Sigmoid colon (tissue), 7 donors: ENCODE measurements around the gene TRAF2. TPM values are rescaled to one million over a fixed set of nuclear protein-coding genes. Genes with fewer than 3 reads are reported as not detected.
A peak's percentile ranks its signal among the peaks of the same experiment; 100 is the strongest.

Experiments used
- DNase-seq: peaks from one replicate; pipeline ENCODE4 v3.0.0-alpha.2; 2019
- H3K27ac ChIP-seq, 4 donors: fragments of 200-600 bp; sonication (generic); one replicate each; pipeline ENCODE4 v1.5.1; 2016 to 2019; ENCODE audit warnings: mild to moderate bottlenecking in 1 of 4
- H3K27me3 ChIP-seq, 3 donors: fragments of 200-600 bp; sonication (generic); one replicate each; pipeline ENCODE4 v1.5.1; 2019; ENCODE audit warnings: mild to moderate bottlenecking in 1 of 3
- H3K36me3 ChIP-seq, 4 donors: fragments of 200-600 bp; sonication (generic); one replicate each; pipeline ENCODE4 v1.5.1; 2016 to 2019
- H3K4me1 ChIP-seq, 4 donors: fragments of 200-600 bp; sonication (generic); one replicate each; pipeline ENCODE4 v1.5.1; 2017 to 2019
- H3K4me3 ChIP-seq, 4 donors: fragments of 200-600 bp; sonication (generic); one replicate each; pipeline ENCODE4 v1.5.1; 2017 to 2019; ENCODE audit warnings: mild to moderate bottlenecking in 2 of 4, moderate library complexity in 1 of 4
- H3K9me3 ChIP-seq, 4 donors: fragments of 200-600 bp in 3 of 4; sonication (generic) in 3 of 4; one replicate each; pipeline versions ENCODE4 v1.5.1 to v1.6.1; 2013 to 2019
- CTCF ChIP-seq, 4 experiments: fragments of 450-650 bp in 3 of 4; fragments of 200-600 bp in 1 of 4; IDR thresholded peaks; one replicate each; pipeline ENCODE4 v1.5.1; 2016 to 2019; ENCODE audit warnings: antibody characterized with exemption in 4 of 4, mild to moderate bottlenecking in 3 of 4, moderate library complexity in 2 of 4
- EP300 ChIP-seq, 4 donors: sonication (generic); formaldehyde crosslinking; IDR thresholded peaks; one replicate each; pipeline ENCODE4 v1.6.1; 2017; ENCODE audit warnings: antibody characterized with exemption in 4 of 4
- POLR2A ChIP-seq, 2 donors: fragments of 450-650 bp; IDR thresholded peaks; one replicate each; pipeline ENCODE4 v1.6.1; 2016; ENCODE audit warnings: antibody characterized with exemption in 2 of 2, mild to moderate bottlenecking in 2 of 2, moderate library complexity in 2 of 2
- POLR2AphosphoS5 ChIP-seq, 4 donors: sonication (generic); formaldehyde crosslinking; IDR thresholded peaks; one replicate each; pipeline ENCODE4 v1.6.1; 2017; ENCODE audit warnings: antibody characterized with exemption in 4 of 4
- WGBS, 2 donors: extraction: QIAGEN DNeasy Blood & Tissue Kit; methylation state at CpG; one replicate each; pipeline ENCODE4 v1.1.7; 2013; 5-methylcytosine and 5-hydroxymethylcytosine counted together
- intact Hi-C: fragments of 100-400 bp; cut with DNase I; formaldehyde crosslinking; loops from one replicate; pipeline ENCODE4 v1.15.1; 2023
- polyA plus RNA-seq, 3 donors: library from polyadenylated mRNA; stranded (reverse); fragments of 200-250 nt; gene quantifications; one replicate each; pipeline ENCODE4 v1.2.3, GENCODE V29; 2013
- total RNA-seq, 4 donors: library from RNA; depleted of rRNA; stranded (reverse); fragments of >200 nt; gene quantifications; one replicate each; pipeline ENCODE4 v1.1.0, GENCODE V29; 2016
- donor health status: healthy with polysubstance abuse.
- donor health status: Bipolar disorder and iron deficiency.
- donor health status: healthy.

Gene TRAF2
- total and polyA plus RNA-seq, 7 donors = 1.8 to 21.9 (median 5.5) TPM

- Histone ChIP-seq H3K4me1 (peaks cover 0 to 27% (median 19%) of the 10 kb centered on the region in 4 donors), H3K27me3 (no peaks in the 10 kb centered on the region), H3K36me3 (peaks cover 34 to 55% (median 40%) of the 10 kb centered on the region in 4 donors), H3K4me3 (no peak overlapping the region), H3K27ac (no peak overlapping the region), H3K9me3 (no peaks in the 10 kb centered on the region)
- DNase-seq = peak; percentile 64
- TF ChIP-seq POLR2AphosphoS5 (IDR thresholded peaks at IDR 0.05) (no peak), POLR2A (IDR thresholded peaks at IDR 0.05) (no peak), CTCF (IDR thresholded peaks at IDR 0.05) (no peak), EP300 (IDR thresholded peaks at IDR 0.05) (no peak)
- 94 to 96% methylated on average over 42 of the region's 42 CpGs for WGBS, 2 donors
- intact Hi-C loops = loop anchor here (5.0 kb wide), 1 partner anchor 53 kb away; the partner anchor contains the start of gene TRAF2
Measured at GRCh38 chr9:136940526-136941230, 54.4 kb downstream of the TRAF2 start.

- 93 to 96% methylated on average over 55 of the region's 55 CpGs for WGBS, 2 donors
- Histone ChIP-seq H3K36me3 (peaks cover 34 to 55% (median 40%) of the 10 kb centered on the region in 4 donors), H3K4me1 (peaks cover 0 to 27% (median 19%) of the 10 kb centered on the region in 4 donors), H3K27me3 (no peaks in the 10 kb centered on the region), H3K27ac (no peak overlapping the region), H3K4me3 (no peak overlapping the region), H3K9me3 (no peaks in the 10 kb centered on the region)
- no peak for DNase-seq
- no peak for TF ChIP-seq POLR2A (IDR thresholded peaks at IDR 0.05)
- TF ChIP-seq EP300 (IDR thresholded peaks at IDR 0.05) = no peak
- TF ChIP-seq POLR2AphosphoS5 (IDR thresholded peaks at IDR 0.05) = no peak
- TF ChIP-seq CTCF (IDR thresholded peaks at IDR 0.05) = no peak
- intact Hi-C loops = loop anchor here (5.0 kb wide), 1 partner anchor 54 kb away; the partner anchor contains the start of gene TRAF2
Measured at GRCh38 chr9:136941231-136942111, 55.2 kb downstream of the TRAF2 start.

- TF ChIP-seq EP300 (IDR thresholded peaks at IDR 0.05) (no peak), POLR2A (IDR thresholded peaks at IDR 0.05) (no peak), POLR2AphosphoS5 (IDR thresholded peaks at IDR 0.05) (no peak), CTCF (IDR thresholded peaks at IDR 0.05) (no peak)
- Histone ChIP-seq H3K36me3 (peaks cover 34 to 49% (median 40%) of the 10 kb centered on the region in 4 donors), H3K4me1 (peaks cover 0 to 27% (median 19%) of the 10 kb centered on the region in 4 donors), H3K27ac (no peak overlapping the region), H3K4me3 (no peak overlapping the region), H3K27me3 (no peaks in the 10 kb centered on the region), H3K9me3 (no peaks in the 10 kb centered on the region)
- WGBS, 2 donors = 93 to 95% methylated on average over 60 of the region's 60 CpGs
- peak; percentile 67 for DNase-seq
- intact Hi-C loops = loop anchor here (5.0 kb wide), 1 partner anchor 55 kb away; the partner anchor contains the start of gene TRAF2
Measured at GRCh38 chr9:136942112-136942880, 56.0 kb downstream of the TRAF2 start.

GRCh38 chr9:136942881-136943230 lies 56.5 kb downstream of the TRAF2 start:
- 92 to 94% methylated on average over 16 of the region's 16 CpGs for WGBS, 2 donors
- H3K27ac ChIP-seq = peak overlapping the region in 1 of 4 donors; percentile 94
- intact Hi-C loops = loop anchor here (5.0 kb wide), 1 partner anchor 56 kb away; the partner anchor contains the start of gene TRAF2
- no peak for TF ChIP-seq EP300 (IDR thresholded peaks at IDR 0.05)
- no peak for TF ChIP-seq POLR2A (IDR thresholded peaks at IDR 0.05)
- no peak for TF ChIP-seq CTCF (IDR thresholded peaks at IDR 0.05)
- TF ChIP-seq POLR2AphosphoS5 (IDR thresholded peaks at IDR 0.05) = no peak
- no peaks in the 10 kb centered on the region for H3K27me3 ChIP-seq
- DNase-seq = no peak
- H3K4me3 ChIP-seq = peak overlapping the region in 2 of 4 donors; percentile 81 to 96
- peaks cover 34 to 45% (median 40%) of the 10 kb centered on the region in 4 donors for H3K36me3 ChIP-seq
- H3K4me1 ChIP-seq = peaks cover 0 to 27% (median 19%) of the 10 kb centered on the region in 4 donors
- no peaks in the 10 kb centered on the region for H3K9me3 ChIP-seq
